ENCODE results near the gene C16orf96.

DNA sequence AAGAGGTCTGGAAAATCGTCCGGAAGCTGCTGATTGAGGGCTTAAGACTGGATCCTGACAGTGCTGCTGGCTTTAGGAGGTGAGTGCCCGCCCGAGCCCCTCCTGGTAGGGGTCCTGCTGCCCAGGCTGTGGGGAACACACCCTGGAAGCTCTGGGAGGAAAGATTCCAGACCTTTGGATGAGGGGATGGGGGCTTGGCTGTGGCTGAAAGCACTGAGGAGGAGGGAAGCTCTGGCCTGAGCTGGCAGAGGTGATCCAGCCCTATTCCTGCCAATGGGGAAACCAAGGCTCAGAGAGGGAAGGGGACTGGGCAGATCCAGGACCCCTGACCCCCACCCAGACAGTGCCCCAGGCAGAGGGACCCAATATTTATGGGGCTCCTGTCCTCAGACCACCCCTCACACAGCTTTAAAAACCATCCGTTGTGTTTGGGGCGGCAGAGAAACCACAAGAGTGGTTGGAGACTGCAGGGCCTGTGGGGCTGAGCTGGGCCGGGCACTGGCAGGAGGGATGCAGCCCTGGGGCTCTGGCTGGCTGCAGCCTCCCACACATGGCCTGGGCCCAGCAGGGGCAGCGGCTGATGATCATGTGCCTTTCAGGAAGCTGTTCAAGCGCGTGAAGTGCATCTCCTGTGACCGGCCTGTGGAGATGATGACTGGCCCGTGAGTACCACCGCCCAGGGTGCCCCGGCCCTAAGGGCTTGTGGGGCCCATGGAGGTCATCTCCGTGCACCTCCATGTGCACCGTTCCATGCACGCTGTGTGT lies 35.7 kb downstream of the C16orf96 start:
- TF ChIP-seq POLR2A (IDR thresholded peaks at IDR 0.05), result no peak
- TF ChIP-seq, protein P1, sequence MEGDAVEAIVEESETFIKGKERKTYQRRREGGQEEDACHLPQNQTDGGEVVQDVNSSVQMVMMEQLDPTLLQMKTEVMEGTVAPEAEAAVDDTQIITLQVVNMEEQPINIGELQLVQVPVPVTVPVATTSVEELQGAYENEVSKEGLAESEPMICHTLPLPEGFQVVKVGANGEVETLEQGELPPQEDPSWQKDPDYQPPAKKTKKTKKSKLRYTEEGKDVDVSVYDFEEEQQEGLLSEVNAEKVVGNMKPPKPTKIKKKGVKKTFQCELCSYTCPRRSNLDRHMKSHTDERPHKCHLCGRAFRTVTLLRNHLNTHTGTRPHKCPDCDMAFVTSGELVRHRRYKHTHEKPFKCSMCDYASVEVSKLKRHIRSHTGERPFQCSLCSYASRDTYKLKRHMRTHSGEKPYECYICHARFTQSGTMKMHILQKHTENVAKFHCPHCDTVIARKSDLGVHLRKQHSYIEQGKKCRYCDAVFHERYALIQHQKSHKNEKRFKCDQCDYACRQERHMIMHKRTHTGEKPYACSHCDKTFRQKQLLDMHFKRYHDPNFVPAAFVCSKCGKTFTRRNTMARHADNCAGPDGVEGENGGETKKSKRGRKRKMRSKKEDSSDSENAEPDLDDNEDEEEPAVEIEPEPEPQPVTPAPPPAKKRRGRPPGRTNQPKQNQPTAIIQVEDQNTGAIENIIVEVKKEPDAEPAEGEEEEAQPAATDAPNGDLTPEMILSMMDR (IDR thresholded peaks at IDR 0.05), result no peak

All from gastroesophageal sphincter (tissue), 3 donors.